Fibroblast of lung (primary cell): ENCODE measurements around the gene PRKCI.

Experiments used
- EZH2 ChIP-seq: IDR thresholded peaks from 2 replicates; pipeline ENCODE4 v1.5.1; 2012; ENCODE audit warnings: low read length, control low read depth, mild to moderate bottlenecking; ENCODE audit errors: missing control alignments
- TF ChIP-seq, protein P1 (sequence below), 2 donors: IDR thresholded peaks in 1 of 2; conservative IDR thresholded peaks in 1 of 2; 1 replicate in 1 of 2; 2 replicates in 1 of 2; pipeline ENCODE4 v1.5.1; 2011 to 2012; ENCODE audit warnings: low read length in 2 of 2, control low read depth in 1 of 2, inconsistent platforms in 1 of 2, low read depth in 1 of 2, mild to moderate bottlenecking in 1 of 2

DNA sequence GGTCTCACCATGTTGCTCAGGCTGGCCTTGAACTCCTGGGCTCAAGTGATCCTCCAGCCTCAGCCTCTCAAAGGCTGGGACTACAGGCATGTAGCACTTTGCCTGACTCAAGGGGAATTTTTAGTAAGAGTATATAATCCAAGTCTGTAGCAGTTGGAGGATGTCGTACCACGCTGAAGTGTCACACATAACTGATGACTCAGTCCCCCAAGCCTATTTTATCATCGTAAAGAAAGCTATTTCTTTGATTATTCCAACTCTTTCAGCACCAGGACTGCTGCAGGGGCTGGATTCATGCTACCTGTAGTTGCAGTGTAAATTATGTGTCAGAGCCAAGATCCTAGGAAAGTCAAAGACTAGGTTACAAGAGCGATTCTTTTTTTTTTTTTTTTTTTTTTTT lies 1.4 kb upstream of the PRKCI start:
- no peak for TF ChIP-seq EZH2
- TF ChIP-seq, protein P1, sequence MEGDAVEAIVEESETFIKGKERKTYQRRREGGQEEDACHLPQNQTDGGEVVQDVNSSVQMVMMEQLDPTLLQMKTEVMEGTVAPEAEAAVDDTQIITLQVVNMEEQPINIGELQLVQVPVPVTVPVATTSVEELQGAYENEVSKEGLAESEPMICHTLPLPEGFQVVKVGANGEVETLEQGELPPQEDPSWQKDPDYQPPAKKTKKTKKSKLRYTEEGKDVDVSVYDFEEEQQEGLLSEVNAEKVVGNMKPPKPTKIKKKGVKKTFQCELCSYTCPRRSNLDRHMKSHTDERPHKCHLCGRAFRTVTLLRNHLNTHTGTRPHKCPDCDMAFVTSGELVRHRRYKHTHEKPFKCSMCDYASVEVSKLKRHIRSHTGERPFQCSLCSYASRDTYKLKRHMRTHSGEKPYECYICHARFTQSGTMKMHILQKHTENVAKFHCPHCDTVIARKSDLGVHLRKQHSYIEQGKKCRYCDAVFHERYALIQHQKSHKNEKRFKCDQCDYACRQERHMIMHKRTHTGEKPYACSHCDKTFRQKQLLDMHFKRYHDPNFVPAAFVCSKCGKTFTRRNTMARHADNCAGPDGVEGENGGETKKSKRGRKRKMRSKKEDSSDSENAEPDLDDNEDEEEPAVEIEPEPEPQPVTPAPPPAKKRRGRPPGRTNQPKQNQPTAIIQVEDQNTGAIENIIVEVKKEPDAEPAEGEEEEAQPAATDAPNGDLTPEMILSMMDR (conservative IDR thresholded peaks at IDR 0.05 in 1 of 2, IDR thresholded peaks at IDR 0.05 in 1 of 2; ENCODE audit: low read depth in 1 of 2, low read length in 2 of 2): no peak
